GDM1 (cell line): Measurements from ENCODE around the gene TMEM132D.

Experiments
- DNase-seq: peaks from one replicate; lab custom pipeline; 2025; lab: John Stamatoyannopoulos, UW

TMEM132D gene

DNA sequence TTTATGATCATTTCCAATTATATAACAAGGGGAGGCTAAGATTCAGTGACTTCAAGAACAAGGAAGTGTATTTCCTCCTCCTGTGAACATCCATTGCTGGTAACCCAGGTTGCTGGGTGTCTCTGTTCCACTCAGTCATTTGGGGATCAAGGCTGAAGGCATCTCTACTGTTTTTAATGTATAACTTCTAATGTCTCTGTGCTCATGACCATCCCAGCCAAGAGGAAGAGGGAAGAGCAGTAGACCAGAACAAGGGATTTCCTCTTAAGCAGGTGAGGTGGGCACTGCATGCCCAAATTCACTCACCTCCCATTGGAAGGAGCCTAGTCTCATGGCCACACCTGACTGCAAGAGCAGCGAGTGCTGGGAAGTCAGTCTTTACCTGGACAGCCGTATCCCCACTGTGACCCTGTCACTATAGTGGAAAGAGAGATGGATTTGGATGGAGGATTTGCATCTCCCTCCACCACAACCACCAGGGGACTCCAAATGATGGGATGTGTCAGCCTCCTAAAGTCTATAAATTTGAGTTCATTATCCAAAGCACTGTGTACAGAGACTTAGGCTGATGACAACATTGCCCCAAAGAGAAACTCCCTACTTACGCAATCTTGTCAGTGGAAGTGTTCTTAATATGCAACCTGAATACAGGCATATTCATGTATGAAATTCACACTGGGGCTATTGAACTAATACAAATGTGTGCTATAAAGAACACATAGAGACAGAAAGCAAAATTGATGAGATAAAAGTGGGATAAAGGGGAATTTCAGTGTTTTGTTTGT is 368.7 kb downstream of the TMEM132D start:
- no peak for DNase-seq

DNA sequence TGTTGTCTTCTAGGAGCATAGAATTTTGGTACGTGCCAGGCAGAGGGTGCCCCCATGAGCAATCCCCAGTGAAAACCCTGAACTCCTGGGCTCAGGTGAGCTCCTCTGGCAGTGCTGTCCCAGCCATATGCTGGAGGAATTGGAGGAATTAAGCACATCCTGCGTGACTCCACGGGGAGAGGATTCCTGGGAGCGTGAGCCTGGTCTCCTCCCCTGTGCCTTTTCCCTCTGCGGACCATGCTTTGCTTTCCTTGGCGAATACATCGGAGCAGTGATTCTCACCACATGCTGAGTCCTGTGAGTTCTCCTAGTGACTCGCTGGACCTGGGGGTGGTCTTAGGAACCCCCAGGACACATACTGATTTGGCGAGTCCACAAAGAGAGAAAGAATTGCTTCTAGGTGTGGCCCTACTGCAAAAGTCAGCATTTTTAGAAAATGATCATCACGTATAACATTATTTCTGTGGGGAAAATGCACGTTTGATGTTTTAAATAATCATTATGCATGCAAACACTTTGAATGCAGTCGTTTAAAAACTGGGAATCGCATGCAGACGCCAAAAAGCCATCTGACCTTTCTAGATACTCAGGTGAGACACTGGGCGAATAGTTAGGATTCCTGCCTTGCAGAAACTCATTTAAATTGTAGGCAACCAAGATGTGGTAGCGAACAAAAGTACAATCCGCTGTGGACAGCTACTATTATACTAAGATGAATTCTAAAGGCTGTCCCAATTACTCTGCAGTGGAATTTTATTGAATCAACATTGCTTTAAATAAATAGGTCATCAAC is 370.9 kb downstream of the TMEM132D start:
- DNase-seq, result no peak

DNA sequence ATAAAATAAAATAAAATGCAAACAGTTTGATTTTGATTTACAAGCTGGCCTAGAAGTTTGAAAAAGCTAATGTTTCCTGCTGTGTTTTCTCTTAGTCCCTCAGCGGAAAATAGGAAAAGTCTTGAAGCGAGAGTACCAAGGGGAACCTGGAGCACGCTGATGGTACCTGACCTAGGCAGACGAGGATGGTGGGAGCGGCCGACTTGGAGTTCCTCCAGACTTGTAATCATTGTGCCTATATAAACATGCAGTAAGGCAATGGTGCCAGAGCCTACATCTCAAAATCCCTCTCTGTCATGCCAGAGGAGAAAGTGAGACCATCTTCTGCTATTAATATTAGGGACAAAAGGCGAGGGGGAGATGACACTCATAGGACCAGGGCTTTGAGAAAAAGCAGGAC is 371.7 kb downstream of the TMEM132D start:
- DNase-seq, result no peak

DNA sequence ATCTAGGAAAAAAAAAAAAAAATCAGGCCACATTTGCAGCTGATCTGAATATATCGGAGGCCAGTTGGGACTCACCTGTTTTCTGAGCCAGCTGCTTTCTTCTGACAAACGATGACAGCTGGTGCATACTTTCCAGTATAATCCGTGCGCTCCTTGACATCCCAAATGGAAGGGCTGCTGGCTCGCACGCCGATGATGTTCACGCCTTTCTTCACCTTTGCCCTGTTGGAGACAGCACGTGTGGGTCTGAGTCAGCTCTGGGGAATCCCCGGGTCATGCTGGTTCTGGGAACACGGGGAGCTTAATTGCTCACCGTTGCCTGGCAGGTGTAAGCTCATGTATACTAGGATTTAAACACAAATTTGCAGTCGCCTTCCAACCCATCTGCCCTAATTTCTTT is 372.8 kb downstream of the TMEM132D start:
- DNase-seq, result no peak

DNA sequence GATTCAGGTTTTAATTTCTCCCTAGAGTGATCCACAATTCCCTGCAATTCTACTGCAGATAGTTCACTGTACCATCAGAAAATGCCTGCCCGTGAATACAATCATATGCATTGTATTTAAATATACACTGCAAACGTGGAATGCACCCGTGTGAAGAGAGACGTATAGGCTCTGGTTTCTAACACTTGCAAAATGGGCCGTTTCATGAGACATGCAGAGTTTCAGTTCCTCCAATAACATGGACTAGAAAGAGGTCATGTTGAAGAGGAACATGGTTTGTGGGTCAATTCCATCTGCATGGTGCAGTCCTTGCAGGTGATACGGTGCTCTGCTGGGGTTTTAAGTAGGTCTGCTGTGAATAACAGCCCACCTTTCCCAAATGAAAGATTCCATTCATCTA is 373.3 kb downstream of the TMEM132D start:
- no peak for DNase-seq

DNA sequence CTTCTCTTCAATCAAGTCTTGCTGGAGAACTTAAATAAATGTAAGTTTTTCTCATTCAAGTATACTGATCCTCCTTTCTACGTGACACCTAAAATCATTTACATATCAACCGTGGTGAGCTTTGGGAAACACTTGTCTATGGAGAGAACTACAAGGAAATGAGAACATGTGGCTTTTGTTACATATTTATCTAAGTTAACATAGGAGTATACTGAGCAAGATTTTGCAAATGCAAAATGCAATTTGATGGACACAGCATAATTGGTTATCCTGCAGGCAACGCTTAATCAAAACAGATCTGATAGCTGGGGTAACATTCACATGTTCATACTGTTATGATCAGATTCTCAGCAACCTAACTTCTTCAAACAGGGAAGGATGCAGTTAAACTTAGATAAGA is 376.3 kb downstream of the TMEM132D start:
- DNase-seq, result no peak

DNA sequence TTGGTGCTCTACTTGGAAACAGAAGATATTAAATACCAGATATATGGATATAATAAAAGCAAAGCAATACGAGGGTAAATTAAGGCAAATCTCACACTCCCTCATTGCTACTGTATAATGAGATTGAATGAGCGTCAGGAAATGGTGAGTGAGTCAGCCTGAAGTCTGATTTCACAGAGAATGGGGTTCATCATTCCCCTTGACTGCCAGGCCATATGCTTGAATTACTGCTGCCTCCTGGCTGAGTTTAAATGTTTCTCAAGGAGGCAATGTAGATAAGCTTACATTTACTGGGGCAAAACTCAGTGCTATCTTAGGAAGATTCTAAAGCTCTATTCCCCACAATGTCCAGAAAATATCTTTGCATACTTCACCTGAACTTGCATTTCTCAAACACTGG is 380.2 kb downstream of the TMEM132D start:
- no peak for DNase-seq

DNA sequence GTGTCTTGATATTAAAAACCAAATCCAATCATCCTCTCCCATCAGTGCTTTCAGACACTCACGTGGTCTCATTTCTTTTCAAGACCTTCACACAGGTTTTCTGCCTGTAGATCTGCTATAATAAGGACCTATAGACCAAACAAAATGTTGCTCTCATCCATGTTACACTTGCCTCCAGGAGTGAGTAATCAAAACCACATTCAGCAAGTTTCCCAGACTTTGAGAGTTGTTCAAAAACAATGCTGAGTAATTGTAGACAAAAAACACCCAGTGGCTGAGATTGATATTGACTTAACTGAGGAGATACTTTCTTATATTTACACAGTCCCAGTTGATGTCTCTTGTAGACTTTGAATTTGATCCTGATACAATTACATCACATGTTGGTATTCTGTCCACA is 383.1 kb downstream of the TMEM132D start:
- DNase-seq, result no peak

DNA sequence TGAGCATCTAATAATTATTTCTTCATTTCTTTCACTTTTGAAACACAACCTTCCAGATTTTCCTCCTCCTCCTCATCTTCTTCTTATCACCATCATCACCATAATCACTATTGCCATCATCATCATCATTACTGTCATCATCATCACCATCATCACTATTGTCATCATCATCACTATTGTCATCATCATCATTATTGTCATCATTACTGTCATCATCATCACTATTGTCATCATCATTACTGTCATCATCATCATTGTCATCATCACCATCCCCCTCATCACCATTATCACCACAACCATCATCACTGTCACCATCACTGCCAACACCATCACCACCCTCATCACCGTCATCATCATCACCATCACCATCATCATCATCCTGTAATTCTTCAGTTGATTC is 400.0 kb downstream of the TMEM132D start:
- no peak for DNase-seq

DNA sequence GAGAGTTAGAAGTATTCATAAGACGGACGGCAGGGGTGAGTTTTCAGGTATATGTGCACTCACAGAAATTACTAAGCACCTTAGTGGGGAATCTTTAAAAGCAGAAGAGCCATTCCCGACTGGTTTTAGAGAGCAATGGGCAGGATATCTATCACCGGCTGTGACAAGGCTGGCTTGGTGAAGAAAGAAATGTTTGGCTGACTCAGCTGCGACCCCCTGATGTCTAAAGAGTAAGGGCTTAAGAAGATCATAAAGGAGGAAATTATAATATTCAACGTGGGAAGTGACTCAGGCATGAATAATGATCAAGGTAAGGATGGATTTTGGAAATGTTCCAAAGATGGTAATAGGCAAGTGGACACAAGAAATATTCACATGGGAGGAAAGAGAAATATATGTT is 407.6 kb downstream of the TMEM132D start:
- DNase-seq, result no peak

DNA sequence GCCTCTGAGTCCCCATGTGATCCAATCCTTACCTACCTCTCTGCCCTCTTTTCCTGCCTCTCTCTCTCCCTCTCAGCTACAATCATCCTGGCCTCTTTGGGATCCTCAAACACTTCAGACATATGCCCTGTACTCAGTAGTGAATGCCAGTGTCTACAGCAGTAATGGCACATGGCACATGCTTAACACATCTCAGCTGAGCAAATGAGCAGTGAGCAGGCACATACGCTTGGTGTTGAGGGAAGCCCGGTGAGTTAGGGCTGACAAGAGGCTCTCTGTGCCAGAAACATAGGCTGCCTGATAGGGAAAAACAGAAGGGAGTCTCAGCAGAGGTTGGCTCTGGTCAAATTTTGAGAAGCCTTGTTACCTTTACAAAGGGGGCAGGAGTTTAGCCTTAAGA is 409.1 kb downstream of the TMEM132D start:
- no peak for DNase-seq

DNA sequence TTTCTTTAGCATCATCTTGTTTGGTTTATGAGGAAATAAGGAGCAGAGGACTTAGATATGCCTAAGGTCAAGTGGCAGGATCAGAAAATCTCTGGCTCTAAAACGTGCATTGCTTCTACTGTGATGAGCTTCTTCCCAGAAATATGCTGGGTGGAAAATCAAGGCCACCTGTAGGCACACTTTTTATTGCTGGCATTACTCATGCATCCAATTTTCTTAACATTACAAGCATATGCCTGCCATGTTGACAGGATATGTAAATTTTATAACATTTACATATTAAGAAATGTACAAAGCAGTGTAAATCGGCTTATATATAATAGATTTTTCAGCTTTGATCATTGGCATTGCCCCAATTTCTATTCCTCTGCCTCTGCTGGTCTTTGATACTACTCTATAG is 409.6 kb downstream of the TMEM132D start:
- DNase-seq, result no peak

DNA sequence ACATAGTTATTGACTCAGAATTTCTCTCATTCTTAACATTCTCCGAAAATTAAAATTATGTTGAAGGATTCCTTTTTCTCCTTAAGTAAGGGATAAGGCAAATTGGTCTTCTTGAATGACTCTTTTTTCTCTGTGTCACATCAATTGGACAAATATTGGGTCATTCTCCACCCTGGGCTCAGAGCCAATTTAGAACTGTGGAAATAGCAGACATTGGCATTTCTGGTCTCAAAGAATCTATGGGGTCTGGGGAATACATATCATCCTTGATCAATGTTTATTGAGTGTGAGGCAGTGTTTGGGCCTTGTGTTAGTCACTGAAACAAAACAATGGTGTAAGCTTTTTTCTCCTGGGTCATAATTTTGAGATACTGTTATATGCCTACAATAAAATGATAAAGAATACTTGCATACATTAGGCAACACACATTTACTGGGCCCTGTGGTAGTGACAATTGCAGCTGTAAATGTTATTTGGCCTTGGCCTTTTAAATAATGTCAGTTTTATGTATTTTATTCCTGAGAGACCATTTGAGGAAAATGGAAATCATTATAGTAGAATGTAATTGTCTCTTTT is 414.6 kb downstream of the TMEM132D start:
- no peak for DNase-seq

DNA sequence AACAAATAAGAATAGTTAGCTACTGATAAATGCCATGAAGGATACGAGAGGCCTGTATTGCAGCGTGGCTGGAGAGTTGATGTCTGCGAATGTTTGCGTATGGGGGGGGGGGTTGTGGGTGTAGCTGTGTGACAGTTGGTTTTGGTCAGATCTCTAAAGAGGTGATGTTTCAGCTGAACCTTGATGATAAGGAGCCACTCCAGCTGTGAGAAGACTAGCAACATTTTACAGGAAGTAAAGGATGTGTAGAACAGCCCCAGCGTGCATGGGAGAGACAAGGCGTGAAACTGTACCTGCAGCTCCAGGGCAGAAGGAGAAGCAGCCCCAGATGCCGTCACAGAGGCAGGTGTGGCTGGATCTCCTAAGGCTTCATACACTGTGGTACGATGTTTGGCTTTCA is 416.9 kb downstream of the TMEM132D start:
- DNase-seq, result no peak

DNA sequence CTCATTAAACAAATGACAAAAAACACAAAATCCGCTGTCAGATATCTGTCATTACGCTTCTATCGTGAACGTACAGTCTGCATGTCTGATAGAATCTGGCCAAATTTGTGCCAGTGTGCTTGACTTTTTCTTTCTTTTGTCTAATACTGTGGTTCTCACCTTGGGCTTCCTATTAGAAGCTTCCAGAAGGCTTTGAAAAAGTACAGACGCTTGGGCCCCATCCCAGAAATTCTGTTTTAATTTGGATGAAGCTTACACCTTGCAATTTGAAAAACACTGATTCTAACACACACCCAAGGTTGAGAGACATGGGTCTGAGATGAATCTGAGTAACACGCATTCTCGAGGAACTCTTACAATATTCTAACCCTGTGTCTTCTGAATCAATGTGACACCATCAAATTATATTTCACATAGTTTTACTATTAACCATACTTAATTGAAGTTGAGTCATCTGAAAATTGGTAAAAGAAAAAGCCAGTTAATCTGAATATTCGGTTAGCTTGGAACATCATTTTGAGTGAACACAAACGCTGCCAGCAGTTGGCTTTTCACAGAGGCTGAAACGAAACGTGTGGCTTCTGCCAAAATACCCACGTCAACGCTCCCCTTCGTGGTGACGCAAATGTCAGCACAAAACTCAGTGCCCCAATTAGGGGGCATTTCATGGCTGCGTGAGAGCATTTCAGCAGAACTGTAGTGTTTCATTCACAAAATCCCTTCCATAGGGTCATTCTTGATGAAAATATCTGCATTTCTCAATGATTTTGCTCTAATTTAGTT is 420.5 kb downstream of the TMEM132D start:
- DNase-seq, result no peak

DNA sequence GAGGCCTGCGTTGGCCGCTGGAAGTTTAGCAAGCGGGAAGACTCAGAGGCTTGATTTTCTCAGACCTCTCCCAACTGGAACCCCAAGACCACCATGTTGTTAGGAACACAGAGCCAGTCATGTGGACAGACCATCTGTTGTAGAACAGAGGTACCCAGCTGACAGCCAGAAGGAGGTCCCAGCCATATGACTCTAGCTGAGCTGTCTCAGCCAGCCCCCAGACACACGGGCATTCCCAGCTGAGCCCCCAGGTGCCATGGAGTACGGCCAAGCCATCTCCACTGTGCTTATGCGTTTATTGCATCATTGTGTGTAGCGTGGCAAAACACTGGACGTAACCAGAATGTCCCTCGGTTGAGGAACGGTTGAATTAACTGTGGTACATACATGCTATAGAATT is 421.9 kb downstream of the TMEM132D start:
- no peak for DNase-seq

DNA sequence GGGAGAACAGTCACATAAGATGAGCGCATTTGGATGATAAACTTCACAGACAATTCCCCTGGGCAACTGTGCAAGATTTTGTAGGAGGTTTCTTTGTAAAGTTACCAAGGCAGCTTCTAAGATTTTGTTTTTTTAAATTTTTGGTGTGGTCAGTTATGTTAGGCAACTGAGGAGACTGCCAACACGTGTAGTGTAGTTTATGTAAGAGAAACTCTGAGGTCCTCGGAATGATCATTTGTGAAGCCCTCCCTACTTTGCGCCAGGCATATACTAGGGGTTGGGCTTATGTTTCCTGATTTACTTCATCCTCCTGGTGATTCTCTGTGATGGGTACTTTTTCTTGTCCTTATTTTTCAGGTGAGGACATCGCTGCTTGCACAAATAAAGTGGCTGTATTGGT is 433.6 kb downstream of the TMEM132D start:
- no peak for DNase-seq

DNA sequence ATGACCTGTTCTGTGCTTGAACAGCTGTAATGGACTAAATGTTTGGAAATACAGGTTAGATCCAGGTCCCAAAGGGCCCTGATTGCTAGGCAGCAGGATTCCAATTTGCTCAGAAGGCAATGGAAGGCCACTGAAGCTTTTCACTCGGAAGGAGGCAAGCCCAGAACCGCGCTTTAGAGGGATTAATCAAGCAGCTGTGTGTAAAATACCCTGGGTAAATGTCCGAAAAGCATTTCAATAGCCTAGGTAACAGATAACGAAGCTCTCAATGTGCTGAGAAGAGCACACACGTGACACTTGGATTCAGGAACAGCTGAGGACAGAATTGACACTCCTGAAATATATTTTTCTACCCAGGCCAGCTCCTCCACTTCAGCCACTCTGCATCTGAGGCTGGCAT is 436.1 kb downstream of the TMEM132D start:
- no peak for DNase-seq

DNA sequence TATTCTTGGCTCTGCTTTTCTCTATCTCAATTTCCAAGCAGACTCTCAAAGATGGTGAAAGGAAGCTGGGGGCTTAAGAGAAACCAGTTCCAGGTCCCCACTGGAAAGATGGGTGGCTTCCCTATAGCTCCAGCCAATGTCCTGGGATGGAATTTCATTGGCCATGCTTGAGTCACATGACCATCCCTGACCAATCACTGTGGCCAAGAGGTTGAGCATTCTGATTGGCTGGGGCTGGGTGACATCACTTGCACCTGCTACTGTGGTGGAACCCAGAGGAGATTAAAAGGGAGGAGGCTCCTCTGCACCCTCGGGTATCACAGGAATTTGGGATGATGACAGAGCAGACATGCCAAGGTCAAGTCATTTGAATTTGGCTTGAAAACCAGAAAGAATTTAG is 436.5 kb downstream of the TMEM132D start:
- no peak for DNase-seq

DNA sequence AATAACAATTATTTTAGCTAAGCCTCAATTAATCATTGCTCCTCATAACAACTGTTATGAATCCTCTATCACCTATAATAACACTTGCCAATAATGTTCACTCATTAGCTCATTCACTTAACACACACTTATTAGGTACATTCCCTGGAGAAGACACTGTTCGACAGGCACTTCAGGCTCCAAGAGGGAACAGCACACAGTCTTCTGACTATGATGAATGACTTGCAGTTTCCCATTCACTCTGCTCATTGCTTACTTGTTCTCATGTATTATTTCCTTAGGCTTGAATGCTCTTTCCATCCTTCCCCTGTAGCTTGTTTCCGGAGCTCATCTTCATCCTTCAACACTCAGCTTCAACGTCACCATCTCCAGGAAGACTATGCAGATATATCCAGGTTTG is 437.3 kb downstream of the TMEM132D start:
- DNase-seq, result no peak

DNA sequence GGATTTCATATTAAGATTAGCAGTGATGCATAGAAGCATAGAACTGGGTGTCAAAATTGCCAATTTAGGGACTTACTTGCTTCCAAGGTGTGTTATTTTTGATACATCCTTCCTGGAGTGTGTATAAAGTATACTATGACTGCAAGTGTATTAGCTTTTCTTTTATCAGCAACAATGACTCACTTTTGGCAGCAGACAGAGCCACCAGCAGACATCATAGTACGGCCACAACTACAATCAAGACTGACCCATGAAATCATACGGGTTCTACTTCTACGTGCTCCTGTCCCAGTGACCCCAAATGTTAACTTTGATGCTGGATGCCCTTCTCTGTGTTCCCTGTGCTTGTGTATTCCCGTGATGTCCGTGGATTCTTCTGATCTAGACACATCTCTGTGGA is 443.9 kb downstream of the TMEM132D start:
- no peak for DNase-seq

DNA sequence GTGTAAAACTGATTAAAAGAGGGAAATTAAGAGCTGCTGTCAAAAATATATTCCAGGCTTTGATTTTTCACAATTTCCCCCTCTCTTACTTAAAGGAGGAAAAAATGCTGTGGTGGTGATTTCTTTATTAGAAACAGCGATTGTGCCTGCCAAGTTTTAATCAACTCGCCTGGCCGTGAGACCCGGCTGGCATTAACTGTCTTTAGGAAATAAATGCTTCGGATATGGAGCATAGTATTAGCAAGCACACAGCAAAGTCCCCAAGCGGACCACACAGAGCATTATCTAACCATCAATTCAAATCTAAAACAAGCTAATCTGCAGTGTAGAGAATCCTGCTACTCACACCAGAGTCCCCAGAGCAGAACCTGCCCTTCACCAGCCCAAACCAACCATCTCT is 457.1 kb downstream of the TMEM132D start:
- no peak for DNase-seq

DNA sequence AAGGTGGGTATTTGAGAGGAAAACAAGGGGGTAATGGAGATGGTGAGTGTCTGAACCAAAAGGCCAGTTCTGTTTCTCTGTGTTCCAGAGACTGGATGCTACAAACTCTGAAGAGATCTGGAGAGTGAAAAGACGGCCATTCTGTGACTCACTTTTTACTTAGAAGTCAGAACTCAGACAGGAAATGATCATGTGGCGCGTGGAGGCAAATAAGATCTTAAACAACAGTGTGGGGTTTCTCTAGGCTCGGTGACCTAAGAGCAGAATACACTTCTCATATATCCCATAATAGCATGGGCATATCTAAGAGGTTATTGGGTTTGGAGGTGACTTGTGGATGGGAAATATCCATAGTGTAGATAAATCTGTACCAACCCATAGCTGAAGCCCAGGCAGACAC is 463.5 kb downstream of the TMEM132D start:
- DNase-seq, result no peak
